Nucleus accumbens (tissue), 56 donors: ENCODE measurements around the gene FAM151A.

Experiments used
- DNase-seq, 56 donors: peaks; one replicate each; lab custom pipeline; 2025; lab: John Stamatoyannopoulos, UW

The FAM151A gene

DNA sequence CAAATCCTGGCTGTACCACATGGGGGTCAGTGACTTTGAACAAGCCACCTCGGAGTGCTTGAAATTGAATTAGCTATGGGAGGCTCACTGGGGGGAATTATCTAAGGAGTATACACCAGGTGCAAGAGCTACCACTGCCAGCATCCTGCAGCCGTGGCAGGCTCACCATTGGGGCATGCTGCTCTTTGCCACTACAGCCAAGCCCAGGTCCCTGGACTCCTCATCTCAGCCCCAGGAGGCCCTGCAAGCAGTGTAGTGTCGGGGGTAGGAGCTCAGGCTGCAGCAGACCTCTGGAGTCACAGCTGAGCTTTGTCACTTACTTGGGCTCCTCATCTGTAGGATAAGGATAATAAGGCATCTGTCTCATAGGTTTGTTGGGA, 40.0 kb downstream of the FAM151A start:
- DNase-seq = no peak

DNA sequence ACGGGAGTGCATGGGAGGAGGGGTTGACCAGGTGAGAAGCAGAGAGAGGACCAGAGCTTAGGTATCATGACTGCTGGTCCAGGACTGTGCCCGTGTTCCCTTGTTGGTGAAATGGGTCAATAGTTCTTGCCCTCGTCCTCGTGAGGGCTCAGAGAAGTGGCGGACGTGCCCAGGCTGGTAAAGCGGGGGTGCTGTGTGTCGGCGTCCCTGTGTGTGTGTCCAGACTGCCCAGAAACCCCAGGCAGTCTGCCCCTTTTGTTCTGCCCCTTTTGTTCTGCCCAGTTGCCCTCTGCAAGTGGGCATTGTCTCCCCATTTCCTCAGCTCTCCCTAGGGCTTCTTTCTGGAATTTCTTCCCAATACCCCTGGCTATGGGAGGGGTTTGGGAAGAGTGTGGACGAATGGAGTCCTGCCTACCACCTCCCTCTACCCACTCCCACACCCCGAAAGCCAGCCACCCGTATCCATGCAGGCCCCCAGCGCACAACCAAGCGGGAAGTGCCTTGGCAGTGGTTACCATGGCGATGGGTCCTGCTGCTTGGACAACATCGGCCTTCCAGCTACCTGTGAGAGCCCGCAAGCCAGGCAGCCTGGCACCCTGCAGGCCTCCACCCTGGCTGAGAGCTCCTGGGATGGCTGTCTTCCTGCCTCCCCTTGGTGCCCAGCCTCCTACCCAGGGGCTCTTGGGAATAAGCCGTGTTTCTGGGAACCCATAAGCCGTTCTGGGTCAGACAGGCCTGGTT, 40.6 kb downstream of the FAM151A start:
- DNase-seq = peak in 12 of 56 donors; percentile 4 to 49 (median 13)

DNA sequence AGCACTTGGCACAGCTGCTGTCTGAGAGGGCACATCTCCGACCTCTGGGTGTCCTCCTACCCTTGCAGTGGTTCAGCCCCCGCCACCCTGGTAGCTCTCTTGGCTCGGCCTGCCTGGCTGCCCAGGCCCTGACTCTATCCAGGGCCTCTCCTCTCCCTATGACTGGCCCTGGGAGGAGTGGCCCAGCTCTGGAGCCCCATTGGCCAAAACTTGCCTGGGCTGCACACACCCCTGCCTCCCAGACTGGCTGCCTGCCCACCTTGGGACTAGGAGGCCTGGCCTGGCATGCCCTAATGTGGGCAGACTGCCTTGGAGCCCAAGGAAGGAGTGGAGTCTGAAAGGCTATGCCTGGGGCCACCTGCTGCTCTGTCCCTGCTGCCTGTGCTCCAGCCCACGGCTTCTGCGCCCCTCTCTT, 41.7 kb downstream of the FAM151A start:
- peak in 54 of 56 donors; percentile 20 to 91 (median 71) for DNase-seq

DNA sequence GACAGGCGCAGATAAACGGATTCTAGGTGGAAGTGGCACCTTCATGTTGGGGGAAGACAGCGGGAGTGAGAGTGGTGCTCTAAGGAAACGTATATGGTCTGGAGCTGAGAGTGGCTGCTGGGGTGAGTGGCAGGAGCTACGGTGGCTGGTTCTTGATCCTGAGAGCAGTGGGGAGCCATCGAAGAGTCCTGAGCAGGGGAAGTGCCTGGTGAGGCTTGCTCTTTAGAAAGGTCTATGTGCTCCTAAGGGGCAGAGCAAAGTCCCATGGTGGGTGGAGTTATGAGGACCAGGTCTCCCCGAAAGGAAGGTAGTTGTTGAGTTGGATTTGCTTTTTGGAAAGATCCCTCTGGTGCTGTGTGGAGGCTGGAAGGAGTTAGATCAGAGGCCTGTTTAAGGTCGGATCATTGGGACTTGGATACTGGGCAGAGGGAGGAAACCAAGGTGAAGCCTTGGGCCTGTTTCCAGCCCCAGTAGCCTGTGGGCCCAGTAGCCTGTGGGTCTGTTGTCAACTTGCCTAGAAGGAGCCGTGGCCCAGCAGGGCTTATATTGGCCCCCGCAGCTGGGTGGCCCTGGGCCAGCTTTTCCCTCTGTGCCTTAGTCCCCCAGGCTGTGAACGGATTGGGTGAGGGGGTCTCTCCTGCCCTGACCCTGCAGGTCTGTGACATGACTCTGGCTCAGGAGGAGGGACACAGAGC, 42.3 kb downstream of the FAM151A start:
- peak in 1 of 56 donors; percentile 40 for DNase-seq

DNA sequence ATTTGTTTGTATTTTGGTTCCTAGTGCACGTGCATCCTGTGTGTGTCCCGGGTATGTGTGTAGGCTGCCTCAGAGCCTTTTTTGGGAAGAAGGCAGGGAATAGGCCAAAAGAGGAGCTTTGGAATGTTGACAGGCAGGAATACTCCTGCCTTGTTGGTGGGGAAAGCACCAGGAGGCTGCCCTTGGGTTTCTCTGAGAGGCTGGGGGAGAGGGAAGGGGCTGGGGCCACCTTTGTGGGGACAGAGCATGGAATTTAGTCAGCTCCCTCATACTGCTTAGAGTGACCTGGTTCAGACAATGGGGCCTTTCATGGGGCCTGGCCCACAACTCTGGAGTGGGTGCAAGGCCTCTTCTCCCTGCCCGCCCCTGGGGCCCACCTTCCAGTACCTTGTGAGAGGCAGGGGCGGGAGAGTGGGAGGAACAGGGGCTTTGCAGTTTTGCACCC, 44.0 kb downstream of the FAM151A start:
- DNase-seq = peak in 1 of 56 donors; percentile 10

DNA sequence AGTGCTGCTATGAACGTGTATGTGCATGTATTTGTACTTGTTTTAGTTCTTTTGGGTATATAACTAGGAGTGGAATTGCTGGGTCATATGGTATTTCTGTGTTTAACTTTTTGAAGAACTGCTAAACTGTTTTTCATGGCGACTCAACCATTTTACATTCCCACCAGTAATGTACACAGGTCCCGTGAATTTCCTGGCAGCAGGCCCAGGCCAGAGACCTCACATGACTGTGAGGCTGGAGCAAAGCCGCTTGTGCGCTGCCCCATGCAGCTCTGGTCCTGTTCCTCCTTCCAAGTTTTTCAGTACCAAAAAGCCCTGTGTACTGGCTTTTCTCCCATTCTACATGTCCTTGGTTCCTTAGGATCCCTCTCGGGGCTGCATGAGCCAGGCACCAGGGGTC, 45.7 kb downstream of the FAM151A start:
- DNase-seq = peak in 21 of 56 donors; percentile 4 to 58 (median 19)

DNA sequence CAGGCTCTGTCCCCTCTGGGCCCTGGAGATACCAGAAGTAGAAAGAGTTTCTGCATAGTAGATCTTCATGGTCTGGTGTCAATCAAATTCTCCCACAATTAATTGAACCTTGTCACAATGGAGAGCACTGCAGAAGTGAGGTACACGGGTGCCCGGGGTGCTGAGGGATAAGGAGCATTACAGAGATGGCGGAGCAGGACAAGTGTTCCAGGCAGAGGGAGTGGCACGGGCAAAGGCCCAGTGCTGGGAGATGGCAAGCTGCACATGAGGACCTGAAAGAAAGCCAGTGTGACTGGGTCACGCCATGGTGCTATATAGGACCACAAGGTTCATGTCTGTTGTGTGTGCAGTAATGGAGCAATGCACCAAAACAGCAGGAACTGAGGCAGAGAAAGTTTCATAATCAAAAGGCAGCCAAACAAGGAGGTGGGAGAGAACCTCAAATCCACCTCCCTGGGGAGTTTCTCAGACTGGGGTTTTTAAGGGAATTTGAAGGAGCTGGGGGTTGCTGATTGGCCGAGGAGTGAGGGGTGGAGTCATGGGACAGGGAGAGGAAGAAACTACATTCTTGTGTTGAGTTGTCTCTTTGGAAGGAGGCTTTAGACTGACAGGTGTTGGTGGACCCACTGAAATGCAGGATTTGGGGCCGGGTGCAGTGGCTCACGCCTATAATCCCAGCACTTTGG, 47.6 kb downstream of the FAM151A start:
- no peak for DNase-seq

DNA sequence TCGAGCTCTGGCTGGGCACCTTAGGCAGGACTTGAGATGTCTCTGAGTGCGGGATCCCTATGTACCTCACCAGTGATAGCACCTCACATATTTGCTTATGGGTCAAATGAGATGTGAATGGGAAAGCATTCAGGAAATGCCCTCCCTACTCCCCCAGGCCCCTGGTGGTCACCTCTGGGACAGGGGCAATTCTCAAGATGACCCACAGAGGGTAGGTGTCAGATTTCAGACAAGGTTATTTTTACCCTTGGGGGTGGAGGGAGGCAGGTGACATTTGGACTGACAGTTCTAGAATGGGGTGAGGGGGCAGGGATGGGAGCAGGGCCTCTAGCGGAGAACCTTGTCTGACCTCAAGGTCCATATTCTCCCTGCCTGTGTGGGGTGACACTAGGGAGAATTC, 48.2 kb downstream of the FAM151A start:
- no peak for DNase-seq

DNA sequence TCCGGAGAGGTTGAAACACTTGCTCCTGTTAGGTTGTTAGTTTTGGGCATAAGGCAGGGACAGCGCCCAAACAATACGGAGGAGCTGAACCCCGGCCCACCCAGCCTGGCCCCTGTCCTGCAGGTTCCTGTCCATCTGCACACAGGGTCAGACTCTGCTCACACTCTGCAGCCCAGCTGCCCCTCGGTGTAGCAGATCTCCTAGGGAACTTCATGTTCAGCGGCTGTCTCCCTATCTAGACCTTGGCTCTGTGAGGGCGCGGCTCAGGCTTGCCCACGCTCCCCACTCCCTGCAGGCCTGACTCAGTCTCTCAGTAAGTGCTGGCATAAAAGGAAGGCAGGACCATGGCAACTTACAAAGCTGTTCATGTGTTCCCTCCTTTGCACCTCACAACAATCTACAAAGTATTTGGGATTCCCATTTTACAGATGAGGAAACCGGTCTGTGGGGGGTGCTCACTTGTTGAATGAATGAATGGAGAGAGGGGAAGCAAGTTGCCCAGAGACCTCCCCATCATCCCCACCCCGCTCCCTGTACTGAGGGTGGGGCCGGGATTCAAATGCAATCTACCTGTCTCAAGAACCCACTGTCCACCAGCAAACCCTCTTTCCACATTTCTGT, 49.1 kb downstream of the FAM151A start:
- DNase-seq = no peak

DNA sequence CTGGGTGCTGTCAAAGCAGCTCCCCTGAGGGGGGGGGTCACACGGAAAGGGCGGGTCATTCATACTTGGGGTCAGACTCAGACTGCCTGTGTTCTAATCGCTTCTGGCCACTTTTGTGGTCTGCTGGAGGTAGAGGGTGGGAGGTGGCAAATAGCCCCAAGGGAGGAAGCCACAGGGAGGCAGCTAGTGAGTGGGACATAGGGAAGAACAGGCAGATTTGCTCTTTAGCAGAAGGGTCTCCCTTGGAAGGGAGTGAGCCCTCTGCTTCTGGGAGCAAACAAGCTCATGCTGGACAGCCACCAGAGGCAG, 50.8 kb downstream of the FAM151A start:
- no peak for DNase-seq

DNA sequence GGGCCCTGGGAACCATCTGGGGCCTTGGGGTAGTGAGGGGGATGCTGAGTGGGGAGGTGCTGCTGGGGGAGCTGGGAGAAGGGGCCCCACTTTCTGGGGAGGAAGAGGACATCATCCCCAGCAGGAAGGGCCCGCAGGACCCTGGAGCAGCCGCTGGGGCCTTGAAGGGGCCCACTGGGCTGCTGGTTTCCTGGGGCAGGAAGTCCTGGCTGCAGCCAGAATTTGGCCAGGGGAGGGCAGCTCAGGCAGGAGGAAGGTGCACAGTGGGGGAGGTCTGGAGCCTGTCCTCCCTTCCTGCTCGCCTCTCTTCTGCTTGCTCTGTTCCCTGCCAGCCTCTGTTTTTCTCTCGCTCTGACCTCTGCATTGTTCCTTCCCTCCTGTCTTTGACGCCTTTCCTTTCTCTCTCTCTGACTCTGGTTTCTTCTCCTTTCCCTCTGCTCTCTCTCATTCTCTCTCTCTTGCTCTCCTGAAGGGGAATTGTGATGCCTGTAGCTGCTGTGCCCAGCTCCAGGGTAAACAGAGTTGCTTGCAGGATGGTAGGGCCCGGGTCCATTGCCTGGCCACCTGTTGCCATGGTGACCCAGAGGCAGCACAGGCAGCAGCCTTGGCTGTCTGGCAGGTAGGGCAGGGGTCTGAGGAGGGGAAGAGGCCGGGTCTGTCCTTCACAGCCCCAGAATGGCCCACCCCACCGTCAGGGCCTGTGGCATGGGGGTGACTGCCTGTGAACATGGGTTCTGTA, 51.4 kb downstream of the FAM151A start:
- no peak for DNase-seq

DNA sequence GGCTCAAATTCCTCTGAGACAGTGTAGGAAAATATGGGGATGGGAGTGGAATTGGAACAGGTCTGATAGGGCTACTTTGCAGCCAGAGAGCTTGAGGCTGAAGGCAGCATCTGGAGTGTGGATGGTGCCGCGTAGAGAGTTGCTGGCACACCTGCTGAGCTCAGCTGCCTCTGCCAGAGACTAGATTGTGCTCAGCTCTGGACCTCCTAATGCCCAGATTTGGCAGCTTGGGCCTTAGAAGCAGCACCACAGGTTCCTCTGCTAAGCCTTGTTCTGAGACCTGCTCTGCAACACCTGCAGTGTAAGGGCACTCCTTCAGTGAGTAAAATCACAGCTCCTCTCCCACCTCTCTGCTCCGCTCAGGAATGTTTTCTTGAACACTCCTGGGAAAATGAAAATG, 52.0 kb downstream of the FAM151A start:
- DNase-seq = no peak

DNA sequence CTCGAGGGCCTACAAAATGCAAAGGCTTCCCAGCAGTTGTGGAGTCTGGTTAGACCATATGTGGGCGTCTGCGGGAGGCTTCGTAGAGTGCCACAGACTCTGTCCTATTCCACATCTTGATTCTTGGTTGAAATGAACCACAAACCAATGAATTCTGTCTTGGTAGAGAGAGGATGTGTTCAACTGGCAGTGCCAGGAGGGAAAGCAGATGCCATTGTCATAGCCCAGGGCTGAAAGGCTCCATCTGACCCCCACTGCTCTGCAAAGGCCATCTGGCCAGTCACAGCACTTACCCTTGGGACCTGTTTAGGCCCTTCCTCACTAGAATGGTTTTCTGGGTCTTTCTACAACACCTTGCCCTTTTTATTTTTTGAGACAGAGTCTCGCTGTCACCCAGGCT, 53.2 kb downstream of the FAM151A start:
- no peak for DNase-seq

DNA sequence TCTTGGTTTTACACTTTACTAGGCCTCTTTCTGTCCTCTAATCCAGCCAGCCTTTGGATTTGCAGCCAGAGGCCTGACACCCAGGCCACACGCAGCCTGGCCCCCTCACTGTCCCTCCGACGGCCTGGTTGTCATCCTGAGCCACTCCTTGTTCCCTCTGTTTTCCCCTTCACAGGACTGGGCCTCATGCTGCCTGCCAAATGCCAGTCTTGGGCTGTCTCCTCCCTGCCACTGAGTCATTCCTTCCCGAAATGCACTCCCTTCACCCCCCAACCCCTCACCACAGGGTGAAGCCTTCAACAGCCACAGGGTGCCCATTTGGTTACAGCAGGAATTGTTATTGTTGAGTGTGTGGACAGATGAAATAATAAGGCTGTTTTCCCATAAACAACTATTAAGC, 54.0 kb downstream of the FAM151A start:
- no peak for DNase-seq

DNA sequence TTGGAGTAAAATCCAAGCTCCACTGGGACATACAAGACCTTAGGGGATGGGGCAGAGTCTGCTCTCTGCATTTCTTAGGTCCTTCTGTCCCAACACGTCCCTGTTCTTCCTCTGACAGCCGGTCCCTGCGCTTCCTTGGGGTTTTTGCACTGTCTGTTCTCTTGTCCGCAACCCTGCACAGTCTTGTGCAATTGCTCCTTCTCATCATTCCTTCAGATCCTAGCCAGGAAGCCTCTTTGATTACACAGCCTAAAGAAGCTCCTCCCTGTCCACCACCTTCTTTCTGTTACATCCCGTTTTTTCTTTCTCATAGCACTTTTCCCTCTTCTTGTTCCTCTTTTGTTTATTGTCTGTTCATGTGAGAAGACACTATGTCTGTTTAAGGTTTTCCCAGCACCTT, 55.4 kb downstream of the FAM151A start:
- no peak for DNase-seq

DNA sequence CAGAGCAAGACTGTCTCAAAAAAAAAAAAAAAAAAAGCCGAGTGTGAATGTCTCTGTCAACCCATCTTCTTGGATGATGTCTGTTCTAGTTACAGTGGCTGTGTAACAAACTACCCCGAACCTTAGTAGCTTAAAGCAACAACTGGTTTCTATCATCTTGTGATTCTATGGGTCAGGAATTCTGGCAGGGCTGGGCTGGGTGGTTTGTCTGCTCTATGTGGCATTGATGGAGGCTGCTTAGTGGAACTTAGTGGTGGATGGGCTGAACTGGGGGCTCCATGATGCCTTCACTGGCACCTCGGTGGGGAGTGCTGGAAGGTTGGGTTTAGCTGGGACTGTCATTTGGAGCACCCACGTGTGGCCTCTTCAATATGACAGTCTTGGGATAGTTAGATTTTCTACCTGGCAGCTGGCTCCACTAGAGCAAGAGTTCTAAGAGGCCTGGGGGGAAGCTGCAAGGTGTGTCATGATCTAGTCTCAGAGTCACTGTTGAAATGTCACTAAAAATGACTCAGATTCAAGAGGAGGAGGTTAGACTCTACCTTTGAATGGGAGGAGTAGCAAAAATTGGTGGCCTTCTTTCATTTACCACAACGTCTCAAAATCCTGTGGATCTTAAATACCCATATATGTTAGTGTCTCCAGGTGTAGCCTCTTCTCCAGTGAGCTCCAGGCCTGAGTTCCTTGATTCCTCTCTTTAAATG, 56.7 kb downstream of the FAM151A start:
- DNase-seq = peak in 2 of 56 donors; percentile 6 to 27

DNA sequence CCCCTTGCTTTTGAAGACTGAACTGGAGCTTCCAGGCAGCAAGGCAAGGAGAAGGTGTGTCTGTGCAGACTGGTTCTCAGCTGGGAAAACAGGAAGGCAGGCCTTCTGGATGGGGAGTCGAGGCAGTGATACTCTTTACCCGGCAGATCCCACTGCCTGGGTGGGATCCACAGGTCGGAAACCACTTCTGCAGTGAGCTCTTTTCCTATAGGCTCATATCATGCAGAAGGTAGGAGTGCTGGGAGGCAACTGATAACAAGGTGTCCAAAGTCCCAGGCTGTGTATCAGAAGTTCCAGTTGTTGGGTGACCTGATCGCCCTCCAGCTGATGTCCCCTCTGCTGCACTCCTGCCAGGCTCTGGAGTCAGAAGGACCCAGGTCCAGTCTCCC, 58.2 kb downstream of the FAM151A start:
- DNase-seq = no peak

DNA sequence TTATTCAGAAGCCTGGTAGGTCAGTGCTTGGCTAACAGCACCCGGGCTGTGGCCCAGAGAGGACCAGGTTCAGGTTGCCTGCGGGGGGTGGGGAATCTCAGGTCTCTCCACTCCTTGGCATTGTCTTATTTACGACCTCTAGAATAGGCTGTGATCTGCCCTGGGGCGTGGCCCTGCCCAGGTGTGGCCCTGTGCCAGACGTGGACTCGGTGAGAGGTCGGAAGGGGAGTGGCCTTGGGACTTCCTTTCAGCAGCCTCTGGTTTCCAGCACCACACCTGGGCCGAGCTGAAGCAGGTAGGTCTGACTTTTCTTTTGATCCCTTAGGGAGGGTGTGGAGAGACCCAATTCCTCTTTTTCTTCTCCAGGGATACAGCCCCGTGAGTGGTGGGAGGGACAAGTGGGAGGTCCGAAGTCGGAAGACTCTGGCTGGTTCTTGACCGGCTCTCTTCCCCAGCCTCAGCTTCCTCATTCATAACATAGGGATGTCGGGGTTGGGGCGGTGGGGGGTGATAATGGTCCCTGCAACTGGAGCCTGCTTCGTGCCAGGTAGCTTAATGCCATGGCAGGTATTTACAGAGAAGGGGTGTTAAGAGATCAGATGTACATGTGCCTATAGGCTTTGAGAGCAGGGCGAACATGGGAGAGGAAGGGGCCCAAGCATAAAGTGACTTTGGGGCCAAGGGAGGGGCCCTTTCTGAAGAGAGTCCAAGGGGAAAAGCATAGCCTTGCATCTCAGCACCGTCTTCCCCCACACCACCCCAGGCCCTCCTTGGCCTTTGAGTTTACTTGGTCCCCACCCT, 58.8 kb downstream of the FAM151A start:
- no peak for DNase-seq

DNA sequence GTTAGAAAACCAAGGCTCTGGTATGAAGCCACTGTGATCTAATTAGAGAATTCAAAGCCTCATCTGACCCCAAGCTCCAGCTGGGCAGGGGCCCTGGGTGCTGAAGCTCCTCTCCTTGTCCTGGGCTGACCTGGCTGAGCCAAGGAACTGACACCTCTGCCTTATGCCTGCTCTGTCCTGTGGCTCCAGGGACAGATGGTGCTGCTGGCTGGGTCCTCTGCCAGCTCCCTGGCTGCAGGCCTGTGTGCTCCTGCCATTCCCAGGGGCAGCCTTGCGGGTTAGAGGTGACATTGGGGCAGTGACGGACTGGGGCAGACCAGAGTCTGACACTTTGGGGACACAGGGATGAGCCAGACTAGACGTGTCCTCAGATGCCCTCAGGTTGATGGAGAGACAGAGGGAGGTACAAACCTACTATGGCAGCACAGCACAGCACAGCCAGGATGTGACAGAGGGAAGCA, 63.5 kb downstream of the FAM151A start:
- no peak for DNase-seq
